ENCODE measurements around the gene ARHGAP25.

Gene ARHGAP25, protein sequence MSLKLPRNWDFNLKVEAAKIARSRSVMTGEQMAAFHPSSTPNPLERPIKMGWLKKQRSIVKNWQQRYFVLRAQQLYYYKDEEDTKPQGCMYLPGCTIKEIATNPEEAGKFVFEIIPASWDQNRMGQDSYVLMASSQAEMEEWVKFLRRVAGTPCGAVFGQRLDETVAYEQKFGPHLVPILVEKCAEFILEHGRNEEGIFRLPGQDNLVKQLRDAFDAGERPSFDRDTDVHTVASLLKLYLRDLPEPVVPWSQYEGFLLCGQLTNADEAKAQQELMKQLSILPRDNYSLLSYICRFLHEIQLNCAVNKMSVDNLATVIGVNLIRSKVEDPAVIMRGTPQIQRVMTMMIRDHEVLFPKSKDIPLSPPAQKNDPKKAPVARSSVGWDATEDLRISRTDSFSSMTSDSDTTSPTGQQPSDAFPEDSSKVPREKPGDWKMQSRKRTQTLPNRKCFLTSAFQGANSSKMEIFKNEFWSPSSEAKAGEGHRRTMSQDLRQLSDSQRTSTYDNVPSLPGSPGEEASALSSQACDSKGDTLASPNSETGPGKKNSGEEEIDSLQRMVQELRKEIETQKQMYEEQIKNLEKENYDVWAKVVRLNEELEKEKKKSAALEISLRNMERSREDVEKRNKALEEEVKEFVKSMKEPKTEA

DNA sequence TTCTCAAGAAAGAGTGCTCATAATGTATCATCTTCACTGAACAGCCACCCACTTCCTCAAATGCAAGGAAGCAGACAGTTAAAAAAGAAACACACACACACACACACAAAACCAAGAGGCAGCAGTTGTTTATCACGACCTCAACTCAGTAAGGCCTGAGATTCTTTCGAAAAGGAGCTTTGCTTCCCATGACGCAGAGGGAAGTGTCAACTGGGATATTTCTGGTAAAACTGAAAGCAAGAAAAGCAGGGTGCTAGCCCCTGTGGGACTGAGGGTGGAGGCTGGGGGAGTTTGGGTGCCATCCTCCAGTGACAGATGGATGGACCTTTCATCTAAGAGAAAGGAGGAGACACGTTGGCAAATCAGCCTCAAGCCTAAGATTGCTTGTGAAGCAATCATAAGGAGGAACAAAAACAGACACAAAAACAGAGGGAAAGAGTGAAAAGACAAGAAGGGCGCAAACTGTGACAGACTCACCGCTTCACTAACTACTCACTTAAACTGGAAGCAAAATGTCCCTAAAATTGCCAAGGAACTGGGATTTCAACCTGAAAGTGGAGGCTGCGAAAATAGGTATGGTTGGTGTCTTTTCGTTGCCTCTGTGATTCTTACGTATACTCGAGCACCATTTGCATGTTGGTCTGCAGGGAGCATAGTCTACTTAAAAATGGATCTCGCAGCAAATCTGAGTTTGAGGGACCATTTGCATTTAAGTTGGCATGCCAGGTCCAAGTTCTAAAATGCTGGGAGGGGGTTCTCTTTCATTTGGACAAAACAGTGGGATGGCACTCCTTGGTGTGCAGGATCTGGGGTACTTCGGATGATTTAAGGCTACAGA lies at the start of gene ARHGAP25:
TSS of gene ARHGAP25 (plus strand) at position 124 of the 838 bp plus-strand sequence. CDS start at position 513, 389 bp downstream.
- no peak for FAIRE-seq

DNA sequence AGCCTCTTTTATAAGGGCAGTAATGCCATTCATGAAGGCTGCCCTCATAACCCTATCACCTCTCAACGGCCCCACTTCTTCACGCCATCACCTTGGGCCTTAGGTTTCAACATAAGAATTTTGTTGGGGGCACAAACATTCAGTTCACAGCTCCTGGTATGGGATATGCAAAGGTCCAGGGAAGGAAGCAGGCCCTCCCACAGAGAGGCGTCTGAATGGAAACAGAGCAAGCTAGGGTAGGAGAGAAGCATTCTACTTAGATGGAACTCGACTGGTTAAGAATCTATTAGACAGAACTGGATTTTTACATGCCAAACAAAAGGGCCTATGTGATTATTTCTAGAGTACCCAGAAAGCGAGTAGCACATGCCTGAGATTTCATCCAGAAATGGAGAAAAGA lies 48.4 kb upstream of the ARHGAP25 start:
- FAIRE-seq = no peak

DNA sequence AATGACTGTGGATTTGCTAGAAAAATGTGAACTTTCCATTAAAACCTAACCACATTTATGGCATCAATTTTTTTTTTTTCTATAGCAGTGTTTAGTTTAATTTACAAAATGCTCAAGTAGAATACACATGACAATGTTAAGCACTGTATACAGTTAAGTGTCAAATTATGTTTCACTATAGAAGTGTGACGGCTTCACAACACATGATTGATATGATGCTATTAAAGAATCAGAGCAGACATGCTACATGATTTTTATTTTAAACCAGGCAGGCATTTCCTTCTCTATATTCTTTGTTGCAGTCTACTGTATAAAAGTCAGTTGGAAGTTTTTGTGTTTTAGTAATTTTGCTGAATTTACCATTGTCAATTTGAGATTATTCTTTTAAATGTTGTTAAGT lies 47.6 kb upstream of the ARHGAP25 start:
- FAIRE-seq = peak; percentile 12

DNA sequence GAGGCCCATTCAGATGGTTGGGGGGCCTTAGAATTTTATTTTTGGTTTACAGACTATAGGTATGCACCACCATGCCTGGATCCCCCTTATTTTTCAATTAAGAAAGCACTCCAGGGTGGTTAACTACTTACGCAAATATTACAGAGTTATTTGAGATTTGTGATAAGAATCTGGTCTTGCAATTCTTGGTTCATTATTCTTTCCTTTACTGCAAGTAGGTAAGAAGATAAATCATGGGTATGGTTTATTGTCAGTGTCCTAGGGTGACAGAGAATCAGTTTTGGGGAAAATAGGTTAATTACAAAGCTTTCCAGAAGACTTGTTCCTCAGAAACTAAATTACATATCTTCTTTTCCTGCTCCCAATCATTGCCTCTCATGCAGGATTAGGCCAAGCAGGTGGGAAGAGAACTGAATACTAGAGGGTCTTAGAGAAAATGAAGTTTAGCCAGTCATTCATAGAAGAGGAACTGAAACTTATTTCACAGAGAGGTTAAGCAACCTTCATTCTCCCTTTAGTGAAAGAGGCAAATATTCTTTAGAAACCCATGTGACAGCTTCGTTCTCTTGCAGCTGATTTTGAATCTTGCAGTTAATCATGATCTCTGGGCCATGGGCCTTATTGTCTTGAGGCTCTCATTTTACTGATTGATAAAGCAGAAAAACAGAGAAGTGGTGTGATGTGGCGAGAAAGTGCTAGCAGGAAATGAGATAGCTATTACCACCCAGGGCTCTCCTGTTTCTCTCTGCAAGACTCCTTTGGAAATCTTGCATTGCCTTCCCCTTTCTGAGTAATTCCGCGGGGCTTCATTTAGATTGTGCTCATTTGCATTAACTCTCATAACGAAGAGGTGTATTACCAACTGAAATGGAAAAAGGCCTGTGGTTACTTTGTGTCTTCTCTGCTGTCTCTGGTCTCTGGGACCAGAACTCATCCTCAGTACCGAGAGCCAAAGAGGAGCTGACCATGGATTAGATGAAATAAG lies 44.8 kb upstream of the ARHGAP25 start:
- no peak for FAIRE-seq

DNA sequence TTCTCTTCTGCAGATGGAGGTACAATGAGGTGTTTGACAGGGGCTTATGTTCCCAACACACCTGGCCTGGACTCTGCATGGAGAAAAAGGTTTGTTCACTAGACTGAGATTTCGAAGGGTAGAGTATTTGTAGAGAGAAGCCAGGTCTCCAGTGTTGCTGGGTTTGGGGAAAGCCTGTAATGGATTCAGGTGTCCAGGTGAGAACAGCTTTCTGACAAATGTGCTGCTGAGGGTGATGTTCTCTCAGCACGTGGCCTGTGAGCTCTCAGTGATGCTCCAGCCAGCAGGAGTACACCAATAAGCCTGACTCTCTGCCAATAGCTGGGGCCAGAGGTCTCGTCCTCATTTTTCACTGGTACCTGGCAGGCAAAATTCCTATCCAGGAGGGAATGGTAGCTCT lies 43.8 kb upstream of the ARHGAP25 start:
- FAIRE-seq = no peak

DNA sequence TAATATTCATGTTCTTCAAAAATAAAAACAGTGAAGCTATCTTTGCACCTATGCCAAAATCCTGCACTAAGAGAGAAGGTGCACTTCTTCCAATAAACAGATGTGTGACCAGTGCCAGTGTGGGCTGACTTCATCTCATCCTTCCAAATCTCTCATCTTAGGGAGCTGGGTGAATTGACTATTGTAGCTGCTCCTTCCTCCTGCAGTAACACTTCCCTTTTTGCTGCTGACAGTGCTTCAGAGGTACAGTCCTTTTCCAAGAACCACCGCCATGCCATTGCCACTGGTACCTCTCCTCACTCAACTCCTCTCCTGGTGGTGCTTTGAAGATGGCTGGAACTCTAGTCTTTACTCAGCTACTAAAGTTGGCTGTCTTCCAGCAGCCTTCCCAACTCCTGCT lies 42.1 kb upstream of the ARHGAP25 start:
- no peak for FAIRE-seq

DNA sequence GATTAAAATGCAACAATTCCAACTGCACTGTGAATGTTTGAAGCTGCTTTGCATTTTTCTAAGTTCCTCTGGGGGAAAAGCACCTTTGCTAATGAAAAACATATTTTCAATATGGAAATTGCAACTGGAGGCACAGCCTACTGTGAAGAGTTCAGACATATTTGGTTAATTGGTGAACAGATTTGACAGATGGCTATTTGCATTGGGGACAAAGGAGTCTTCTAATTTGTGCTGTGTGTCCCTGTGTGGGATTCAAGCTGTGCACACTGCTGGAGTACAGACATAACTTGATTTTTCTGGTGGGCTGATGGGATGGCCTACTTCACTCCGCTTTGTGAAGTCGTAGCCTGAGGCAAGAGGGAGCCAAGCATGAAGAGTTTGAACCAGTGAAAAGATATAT lies 40.7 kb upstream of the ARHGAP25 start:
- FAIRE-seq = no peak

DNA sequence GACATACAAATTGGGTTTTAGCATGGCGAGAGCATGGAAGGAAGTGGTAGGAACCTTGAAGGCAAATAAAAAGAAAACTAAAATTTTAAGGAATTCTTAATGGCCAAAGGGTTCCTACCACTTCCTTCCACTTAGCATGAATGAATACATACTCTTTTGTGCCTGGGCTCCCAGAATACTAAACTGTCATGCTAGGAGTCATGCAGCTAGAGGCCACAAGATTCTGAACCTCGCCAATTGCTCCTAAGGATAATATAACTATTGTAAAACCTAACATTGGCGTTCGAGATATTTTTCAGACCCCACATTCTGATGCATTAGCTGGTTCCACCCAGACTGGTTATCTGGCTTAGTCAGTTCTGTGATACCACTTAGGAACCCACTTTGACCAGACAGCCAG lies 38.6 kb upstream of the ARHGAP25 start:
- no peak for FAIRE-seq

DNA sequence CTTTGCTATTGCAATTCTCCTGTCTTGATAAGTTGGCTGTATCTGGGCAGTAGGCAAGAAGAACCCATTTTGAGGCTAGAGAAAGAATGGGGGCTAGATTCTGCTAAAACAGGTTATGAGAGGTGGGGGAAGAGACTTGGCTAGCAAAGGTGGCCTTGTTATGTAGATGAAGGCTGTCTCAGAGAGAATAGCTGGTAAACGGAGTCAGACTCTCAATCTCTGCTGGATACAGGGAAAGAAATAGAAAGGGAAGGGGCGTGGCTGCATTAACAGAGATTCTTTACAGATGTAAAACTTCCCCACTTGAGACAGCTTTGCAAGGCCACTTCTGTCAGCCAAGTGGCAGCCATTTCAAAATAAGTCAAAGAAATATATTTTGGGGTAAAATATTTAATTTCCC lies 38.1 kb upstream of the ARHGAP25 start:
- no peak for FAIRE-seq

DNA sequence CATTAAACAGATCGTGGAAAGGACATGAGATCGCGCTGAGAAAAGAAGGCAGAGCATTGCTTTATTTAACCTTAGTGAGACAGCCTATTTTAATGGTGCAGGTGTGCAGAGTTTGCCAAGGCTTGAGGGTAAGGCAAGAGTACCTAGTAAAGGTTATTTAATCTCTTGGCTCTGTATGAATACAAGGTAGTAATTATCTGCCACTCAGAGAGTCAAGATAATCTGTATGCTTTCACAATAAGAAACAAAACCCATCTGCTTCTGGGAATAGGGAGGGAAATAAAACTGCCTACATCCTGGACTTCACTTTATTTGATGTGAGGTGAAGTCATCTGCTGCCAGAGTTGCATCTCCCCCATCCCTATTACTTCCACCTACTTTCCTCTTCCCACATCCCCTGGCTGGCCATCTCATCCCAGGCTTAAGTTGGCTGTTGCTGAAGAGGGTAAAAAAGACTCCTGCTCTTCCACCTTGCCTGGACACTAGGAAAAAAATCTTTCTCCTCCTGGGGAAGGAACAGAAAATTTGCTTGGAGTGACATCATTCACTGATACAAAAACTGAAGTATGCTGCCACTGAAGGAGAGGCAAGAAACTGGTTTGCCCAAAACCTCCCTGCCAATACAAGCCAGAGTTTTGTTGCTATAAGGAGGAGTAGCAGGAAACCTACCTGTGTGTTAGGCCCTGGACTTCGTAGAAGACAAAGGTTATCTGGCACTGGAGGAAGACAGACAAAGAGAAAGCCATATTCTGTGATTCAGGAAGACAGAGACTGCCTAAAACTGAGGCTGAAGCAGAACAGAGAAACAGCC lies 35.8 kb upstream of the ARHGAP25 start:
- no peak for FAIRE-seq

DNA sequence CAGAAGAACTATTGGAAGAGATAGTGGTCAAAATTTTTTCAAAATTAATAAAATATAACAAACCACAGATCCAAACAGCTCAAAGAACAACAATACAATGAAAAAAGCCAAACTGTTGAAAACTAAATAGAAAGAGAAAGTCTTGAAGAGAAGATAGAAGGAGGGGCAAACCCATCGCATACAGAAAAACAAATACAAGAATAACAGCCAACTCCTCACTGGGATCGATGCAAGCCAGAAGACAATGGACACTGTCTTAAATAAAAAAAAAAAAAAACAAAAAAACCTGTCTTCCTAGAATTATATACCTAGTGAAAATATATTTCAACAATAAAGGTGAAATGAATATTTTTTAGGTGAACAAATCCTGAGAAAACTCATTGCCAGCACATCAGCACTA lies 34.1 kb upstream of the ARHGAP25 start:
- no peak for FAIRE-seq

DNA sequence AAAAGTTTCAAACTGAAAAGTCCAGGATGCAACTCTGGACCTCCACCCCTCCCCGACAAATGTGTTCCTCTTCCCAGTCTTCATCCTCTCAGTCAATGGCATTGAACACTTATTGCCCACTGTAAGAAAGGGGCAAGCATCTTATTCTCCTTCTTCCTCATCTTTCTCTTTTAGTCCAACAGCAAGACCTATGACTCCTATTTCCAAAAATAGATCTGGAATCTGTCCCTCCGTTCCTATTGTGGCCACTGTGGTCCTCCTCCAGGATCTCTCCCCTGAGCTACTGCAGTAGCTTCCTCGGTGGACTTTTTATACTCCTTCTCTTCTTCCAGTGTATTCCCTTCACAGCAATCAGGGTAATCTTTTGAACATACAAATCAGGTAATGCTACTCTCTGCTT lies 28.0 kb upstream of the ARHGAP25 start:
- no peak for FAIRE-seq

DNA sequence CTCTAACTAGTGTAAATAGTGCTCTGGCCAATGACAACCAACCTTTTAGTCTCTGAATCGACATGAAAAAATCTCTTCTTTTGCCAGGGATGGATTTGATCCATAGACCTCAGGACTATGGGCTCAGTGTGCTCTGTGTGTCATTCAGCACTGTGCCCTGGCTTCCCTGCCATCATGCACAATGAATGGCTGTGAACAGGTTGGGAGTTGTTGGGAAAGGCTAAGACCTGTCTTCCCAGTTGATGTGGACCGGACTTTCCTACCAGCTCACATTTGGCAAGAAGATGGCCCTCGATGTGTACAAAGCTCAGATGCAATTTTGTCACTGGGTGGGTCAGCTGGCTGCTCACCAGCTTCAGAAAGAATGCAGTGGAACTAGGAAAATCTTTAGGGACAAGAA lies 26.0 kb upstream of the ARHGAP25 start:
- FAIRE-seq = no peak

DNA sequence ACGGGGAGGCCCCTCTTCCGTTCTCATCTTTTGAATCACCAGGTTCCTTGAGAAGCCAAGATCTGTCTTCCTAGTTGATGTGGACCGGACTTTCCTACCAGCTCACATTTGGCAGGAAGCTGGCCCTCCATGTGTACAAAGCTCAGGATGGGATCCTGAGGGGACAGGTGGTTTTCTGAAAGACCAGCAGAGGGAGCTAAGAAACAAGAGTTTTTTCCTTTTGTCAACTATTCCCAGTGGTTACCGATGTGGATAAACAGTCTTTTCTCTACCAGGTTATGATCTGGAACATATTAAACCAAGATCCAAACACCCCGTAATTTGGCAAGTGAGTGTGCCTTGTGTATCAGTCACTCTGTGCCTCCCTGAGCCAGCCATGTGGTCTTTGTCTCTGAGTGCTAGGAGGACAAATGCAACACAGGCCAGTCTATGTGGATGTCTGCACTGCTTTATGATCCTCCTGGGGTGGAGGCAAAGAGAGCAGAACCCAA lies 25.1 kb upstream of the ARHGAP25 start:
- no peak for FAIRE-seq

DNA sequence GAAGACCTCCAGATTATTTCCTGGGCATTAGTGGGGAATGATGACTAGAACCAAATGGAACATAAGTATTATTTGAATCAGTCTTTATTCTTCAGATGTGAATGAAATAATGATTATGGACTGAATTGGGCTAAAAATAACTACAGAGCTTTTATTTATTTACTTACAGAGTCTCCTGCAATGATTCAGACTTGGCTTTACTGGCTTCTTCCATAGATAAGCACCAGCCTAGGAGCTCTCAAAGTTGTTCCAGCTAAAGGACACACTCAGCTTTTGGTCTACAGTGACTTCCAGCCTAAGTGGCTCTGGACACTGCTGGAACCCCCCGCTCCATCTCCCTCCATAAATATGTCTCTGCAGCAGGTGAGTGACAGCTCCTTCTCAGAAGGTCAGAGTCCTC lies 24.3 kb upstream of the ARHGAP25 start:
- FAIRE-seq = no peak

DNA sequence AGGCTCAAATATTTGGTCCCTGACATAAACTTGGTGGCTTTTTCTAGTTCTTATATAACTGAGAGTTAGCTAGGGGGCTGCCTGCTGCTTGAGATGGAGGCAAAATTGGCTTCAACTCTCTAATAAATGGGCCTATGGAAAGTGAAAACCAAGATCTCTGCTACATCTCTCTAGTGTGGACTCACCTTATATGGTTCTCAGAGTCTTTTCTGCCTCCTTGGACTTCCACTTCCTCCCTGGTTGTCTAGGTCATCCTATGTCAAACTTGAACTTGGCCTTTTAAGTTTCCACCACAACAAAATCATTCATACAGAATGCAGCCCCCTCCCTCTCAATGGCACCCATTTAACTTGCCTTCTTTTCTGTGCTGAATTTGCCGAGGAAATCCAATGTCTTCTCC lies 23.9 kb upstream of the ARHGAP25 start:
- FAIRE-seq = no peak

DNA sequence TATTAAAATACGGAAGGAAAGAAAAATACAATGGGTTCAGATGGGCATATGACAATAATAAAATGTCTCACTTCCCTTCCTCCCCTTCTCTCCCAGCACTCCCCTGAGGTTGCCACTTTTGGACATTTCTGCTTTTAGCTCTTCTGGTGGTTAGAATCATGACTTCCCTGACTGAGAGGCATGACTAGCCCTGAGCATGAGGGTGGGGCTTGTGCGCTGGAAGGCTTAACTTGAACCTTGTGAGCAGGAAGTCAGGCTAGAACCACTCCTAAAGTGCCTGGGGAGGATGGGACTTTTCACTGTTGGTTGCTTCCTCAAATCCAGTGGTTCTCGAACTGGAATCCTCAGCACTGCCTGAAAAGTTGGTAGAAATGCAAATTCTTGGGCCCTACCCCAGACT lies 19.7 kb upstream of the ARHGAP25 start:
- no peak for FAIRE-seq

DNA sequence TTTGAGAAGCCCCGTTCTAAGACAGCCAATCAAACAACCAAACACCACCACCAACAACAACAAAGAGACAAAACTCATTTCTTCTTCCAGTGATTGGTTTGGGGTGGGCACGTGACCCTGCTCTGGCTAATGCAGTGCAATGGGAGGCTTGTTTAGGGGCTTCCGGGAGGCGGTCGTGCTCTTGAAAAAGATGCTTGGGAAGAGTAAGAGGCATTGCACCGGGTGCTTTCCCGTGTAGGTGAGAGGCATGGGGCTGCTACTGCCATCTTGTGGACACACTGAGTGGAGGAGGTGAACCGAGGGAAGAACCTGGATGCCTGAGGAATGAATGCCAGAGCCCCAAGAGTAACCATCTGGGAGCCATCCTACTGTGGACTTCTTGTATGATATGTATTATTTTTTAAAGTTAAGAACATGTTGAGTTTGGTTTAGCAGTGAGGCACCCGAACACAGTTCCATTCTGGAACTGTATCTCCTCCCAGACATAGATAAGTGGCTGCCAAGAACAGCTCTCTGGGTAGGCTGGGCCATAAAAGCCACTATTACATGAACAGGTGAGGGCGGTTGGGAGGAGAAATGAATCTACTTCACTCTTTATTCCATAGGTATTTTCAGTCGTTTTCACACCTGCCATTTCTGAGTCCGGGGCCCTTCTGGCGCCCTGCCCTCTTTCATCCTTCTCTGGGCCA lies 19.1 kb upstream of the ARHGAP25 start:
- no peak for FAIRE-seq

DNA sequence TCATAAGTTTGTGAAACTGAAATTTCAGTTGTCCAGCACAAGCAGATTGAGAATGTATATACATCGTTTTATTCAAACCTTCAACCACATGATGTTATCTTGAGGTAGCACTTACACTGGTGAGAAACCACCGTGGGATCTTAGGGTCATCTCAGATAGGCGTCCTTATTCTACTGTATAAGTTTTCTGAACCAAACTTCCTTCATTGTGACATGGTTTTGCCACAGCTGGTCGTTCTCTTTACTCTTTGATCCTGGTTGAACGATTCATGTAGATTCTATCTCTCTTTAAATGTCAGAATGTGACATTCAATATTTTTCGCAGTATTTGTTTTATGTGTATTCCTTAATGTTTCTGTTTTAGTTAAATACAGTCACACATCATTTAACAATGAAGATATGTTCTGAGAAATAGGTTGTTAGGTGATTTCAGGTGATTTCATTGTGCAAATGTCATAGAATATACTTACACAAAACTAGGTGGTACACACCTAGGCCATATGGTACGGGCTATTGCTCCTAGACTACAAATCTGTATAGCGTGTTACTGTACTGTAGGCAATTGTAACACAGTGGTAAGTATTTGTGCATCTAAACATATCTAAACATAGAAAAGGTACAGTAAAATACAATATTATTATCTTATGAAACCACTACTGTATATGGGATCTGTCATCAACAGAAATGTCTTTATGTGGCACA lies 17.9 kb upstream of the ARHGAP25 start:
- no peak for FAIRE-seq

DNA sequence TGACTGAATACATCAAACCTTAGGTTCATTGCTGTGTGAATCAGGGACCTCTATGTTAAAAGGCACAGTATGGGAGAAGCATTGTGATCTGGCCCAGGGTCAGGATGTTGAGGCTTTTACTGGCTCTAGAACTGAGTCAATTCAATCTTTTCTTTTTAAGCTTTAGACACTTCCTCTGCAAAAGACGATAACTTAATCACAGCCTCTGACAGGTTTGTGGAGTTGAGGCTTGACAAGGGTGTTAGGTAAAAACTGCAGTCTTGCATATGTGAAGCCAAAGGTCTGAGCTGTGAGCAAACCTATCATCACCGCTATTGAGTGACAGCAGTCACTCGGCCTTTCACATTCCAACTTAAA lies 17.3 kb upstream of the ARHGAP25 start:
- no peak for FAIRE-seq

Data from endometrium (tissue), 2 donors.